WTC11 (cell line): ENCODE results near the gene KIRREL3. TPM values are rescaled to one million over a fixed set of nuclear protein-coding genes. Genes with fewer than 3 reads are reported as not detected.

ENCODE experiments used
- ATAC-seq: fragments of 200-7000 bp; cut with Tn5 transposase; 2 replicates; pipeline ENCODE4 v1.10.0; 2021; ENCODE audit warnings: mild to moderate bottlenecking, moderate library complexity
- CTCF ChIA-PET: fragments of 300-600 bp; sonication (Branson Sonifier 250); formaldehyde crosslinking; loops from one replicate; lab custom pipeline; 2021; ENCODE audit warnings: antibody characterized with exemption; lab: Charles Lee
- POLR2A ChIA-PET: fragments of 350-600 bp; sonication (Branson Sonifier 250); formaldehyde crosslinking; loops from one replicate; lab custom pipeline; 2021; ENCODE audit warnings: antibody characterized with exemption; lab: Charles Lee
- DNase-seq: peaks from one replicate; pipeline ENCODE4 v3.0.0; 2021; ENCODE audit warnings: low spot score
- H3K27ac Mint-ChIP-seq: 2 replicates; pipeline ENCODE4 v1.8.0; 2021; ENCODE audit warnings: mixed read lengths
- H3K27me3 Mint-ChIP-seq: 2 replicates; pipeline ENCODE4 v1.8.0; 2021; ENCODE audit warnings: low read depth, mild to moderate bottlenecking, moderate library complexity, mixed read lengths
- H3K36me3 Mint-ChIP-seq: 2 replicates; pipeline ENCODE4 v1.8.0; 2021; ENCODE audit warnings: mixed read lengths
- H3K4me1 Mint-ChIP-seq: 2 replicates; pipeline ENCODE4 v1.8.0; 2022; ENCODE audit warnings: mixed read lengths
- H3K4me3 Mint-ChIP-seq: 2 replicates; pipeline ENCODE4 v1.8.0; 2021; ENCODE audit warnings: mild to moderate bottlenecking, moderate library complexity, mixed read lengths
- H3K9me3 Mint-ChIP-seq: 2 replicates; pipeline ENCODE4 v1.8.0; 2021; ENCODE audit warnings: mixed read lengths
- ATF3 ChIP-seq: sonication (generic); formaldehyde crosslinking; conservative IDR thresholded peaks from 2 replicates; pipeline ENCODE4 v1.8.1; 2022; ENCODE audit warnings: mild to moderate bottlenecking, missing genetic modification reagents
- ATF6 ChIP-seq: sonication (generic); formaldehyde crosslinking; IDR thresholded peaks from 2 replicates; pipeline ENCODE4 v1.8.1; 2023; ENCODE audit warnings: mild to moderate bottlenecking, missing genetic modification reagents
- CDX4 ChIP-seq: fragments of 250-450 bp; sonication (Bioruptor Pico); IDR thresholded peaks from 2 replicates; pipeline ENCODE4 v1.9.0; 2021; ENCODE audit warnings: moderate library complexity, mild to moderate bottlenecking, inconsistent platforms, borderline replicate concordance
- E2F1 ChIP-seq: sonication (generic); formaldehyde crosslinking; IDR thresholded peaks from 2 replicates; pipeline ENCODE4 v1.8.0; 2022; ENCODE audit warnings: mild to moderate bottlenecking, missing genetic modification reagents
- E2F4 ChIP-seq: sonication (generic); formaldehyde crosslinking; IDR thresholded peaks from 2 replicates; pipeline ENCODE4 v1.8.1; 2022; ENCODE audit warnings: low read depth, mild to moderate bottlenecking, moderate library complexity, missing genetic modification reagents, borderline replicate concordance
- EMX1 ChIP-seq: fragments of 250-450 bp; sonication (Bioruptor Pico); IDR thresholded peaks from 2 replicates; pipeline ENCODE4 v1.8.0; 2021; ENCODE audit warnings: mild to moderate bottlenecking
- ESRRA ChIP-seq: sonication (generic); formaldehyde crosslinking; IDR thresholded peaks from 2 replicates; pipeline ENCODE4 v1.8.1; 2022; ENCODE audit warnings: mild to moderate bottlenecking, missing genetic modification reagents, borderline replicate concordance
- FOXP1 ChIP-seq: sonication (generic); formaldehyde crosslinking; IDR thresholded peaks from 2 replicates; pipeline ENCODE4 v1.8.0; 2022; ENCODE audit warnings: missing genetic modification reagents, mild to moderate bottlenecking, moderate library complexity, borderline replicate concordance
- GRHL2 ChIP-seq: fragments of 250-450 bp; sonication (Bioruptor Pico); IDR thresholded peaks from 2 replicates; pipeline ENCODE4 v1.8.0; 2022; ENCODE audit warnings: mild to moderate bottlenecking, moderate library complexity; ENCODE audit not compliant: insufficient replicate concordance, severe bottlenecking
- GTF2I ChIP-seq: fragments of 250-450 bp; sonication (Bioruptor Pico); conservative IDR thresholded peaks from 2 replicates; pipeline ENCODE4 v1.4.0; 2021; ENCODE audit warnings: mild to moderate bottlenecking
- HMGXB4 ChIP-seq: sonication (generic); formaldehyde crosslinking; IDR thresholded peaks from 2 replicates; pipeline ENCODE4 v1.8.1; 2023; ENCODE audit warnings: mild to moderate bottlenecking, moderate library complexity, missing genetic modification reagents
- IRF2 ChIP-seq: sonication (generic); formaldehyde crosslinking; IDR thresholded peaks from 2 replicates; pipeline ENCODE4 v1.8.0; 2022; ENCODE audit warnings: low read depth, missing genetic modification reagents, borderline replicate concordance
- MLX ChIP-seq: sonication (generic); formaldehyde crosslinking; IDR thresholded peaks from 2 replicates; pipeline ENCODE4 v1.8.1; 2023; ENCODE audit warnings: mild to moderate bottlenecking, missing genetic modification reagents, moderate library complexity
- NR2C2 ChIP-seq: sonication (generic); formaldehyde crosslinking; IDR thresholded peaks from 2 replicates; pipeline ENCODE4 v1.8.0; 2022; ENCODE audit warnings: mild to moderate bottlenecking, missing genetic modification reagents
- SMAD4 ChIP-seq: sonication (generic); formaldehyde crosslinking; IDR thresholded peaks from 2 replicates; pipeline ENCODE4 v1.8.0; 2022; ENCODE audit warnings: mild to moderate bottlenecking, missing genetic modification reagents
- SP1 ChIP-seq: sonication (generic); formaldehyde crosslinking; conservative IDR thresholded peaks from 2 replicates; pipeline ENCODE4 v1.8.1; 2022; ENCODE audit warnings: missing genetic modification reagents
- TEAD4 ChIP-seq: sonication (generic); formaldehyde crosslinking; IDR thresholded peaks from 2 replicates; pipeline ENCODE4 v1.8.0; 2022; ENCODE audit warnings: mild to moderate bottlenecking, missing genetic modification reagents
- USF2 ChIP-seq: sonication (generic); formaldehyde crosslinking; IDR thresholded peaks from 2 replicates; pipeline ENCODE4 v1.8.1; 2023; ENCODE audit warnings: mild to moderate bottlenecking, missing genetic modification reagents, moderate library complexity
- ZNF263 ChIP-seq: sonication (generic); formaldehyde crosslinking; IDR thresholded peaks from 2 replicates; pipeline ENCODE4 v1.8.1; 2022; ENCODE audit warnings: low read depth, mild to moderate bottlenecking, moderate library complexity, missing genetic modification reagents
- ZNF512 ChIP-seq: sonication (generic); formaldehyde crosslinking; IDR thresholded peaks from 2 replicates; pipeline ENCODE4 v1.8.1; 2022; ENCODE audit warnings: missing genetic modification reagents, borderline replicate concordance
- total RNA-seq: library from RNA; stranded (reverse); gene quantifications from 3 replicates; pipeline ENCODE4 v1.2.3, GENCODE V29; 2021

The KIRREL3 gene
- total RNA-seq, 1 experiment from 2014 or later = 0.59 TPM

- DNase-seq (no peak), ATAC-seq (no peak)
- H3K27ac Mint-ChIP-seq = no peak overlapping the region
- TF ChIP-seq EMX1 (CRISPR knock-in tag) (no peak), E2F4 (no peak), SMAD4 (CRISPR knock-in tag) (no peak), HMGXB4 (CRISPR knock-in tag) (no peak), FOXP1 (CRISPR knock-in tag) (no peak)
- no peak overlapping the region for H3K4me3 Mint-ChIP-seq
- CTCF ChIA-PET = interaction anchor here (2.2 kb wide), 1 partner anchor 18 kb away, joined by 5 read pairs; no protein-coding TSS in a partner anchor
- H3K36me3 Mint-ChIP-seq = no peaks in the 10 kb centered on the region
- H3K27me3 Mint-ChIP-seq = no peaks in the 10 kb centered on the region; the same call in 1 of the 2 replicates
- POLR2A ChIA-PET = no interaction called here
- H3K4me1 Mint-ChIP-seq = peaks cover 12% of the 10 kb centered on the region
- no peaks in the 10 kb centered on the region for H3K9me3 Mint-ChIP-seq
These were observed 376.1 kb downstream of the KIRREL3 start for GRCh38 chr11:126624506-126624905.

- H3K9me3 Mint-ChIP-seq = peaks cover 6% of the 10 kb centered on the region; the same call in 1 of the 2 replicates
- POLR2A ChIA-PET = no interaction called here
- no peaks in the 10 kb centered on the region for H3K36me3 Mint-ChIP-seq
- TF ChIP-seq E2F1 (CRISPR knock-in tag) (no peak), GTF2I (CRISPR knock-in tag) (no peak), IRF2 (CRISPR knock-in tag) (no peak), GRHL2 (CRISPR knock-in tag) (no peak), ZNF263 (CRISPR knock-in tag) (no peak), ATF3 (CRISPR knock-in tag) (no peak)
- no peak overlapping the region for H3K27ac Mint-ChIP-seq
- CTCF ChIA-PET = no interaction called here
- H3K4me3 Mint-ChIP-seq = no peak overlapping the region
- no peak for DNase-seq
- peaks cover 4% of the 10 kb centered on the region; the same call in 1 of the 2 replicates for H3K27me3 Mint-ChIP-seq
- no peak for ATAC-seq
- 0 out of 2 replicates have a peak, but pooled peaks cover 2% of the 10 kb centered on the region for H3K4me1 Mint-ChIP-seq
These were observed 381.1 kb downstream of the KIRREL3 start for GRCh38 chr11:126619516-126619915.

- Mint-ChIP-seq H3K4me1 (0 out of 2 replicates have a peak, but pooled peaks cover 2% of the 10 kb centered on the region), H3K9me3 (peaks cover 19% of the 10 kb centered on the region), H3K4me3 (no peak overlapping the region), H3K27me3 (peaks cover 11% of the 10 kb centered on the region), H3K27ac (no peak overlapping the region), H3K36me3 (peaks cover 7% of the 10 kb centered on the region)
- DNase-seq = no peak
- CTCF ChIA-PET = no interaction called here
- POLR2A ChIA-PET = no interaction called here
- ATAC-seq = no peak
- TF ChIP-seq CDX4 (CRISPR knock-in tag) = no peak
- no peak for TF ChIP-seq NR2C2 (CRISPR knock-in tag)
- TF ChIP-seq ATF3 (CRISPR knock-in tag) = no peak
- TF ChIP-seq SP1 = no peak
- TF ChIP-seq MLX (CRISPR knock-in tag) = no peak
- TF ChIP-seq EMX1 (CRISPR knock-in tag) = no peak
- TF ChIP-seq ESRRA (CRISPR knock-in tag) = no peak
- no peak for TF ChIP-seq TEAD4 (CRISPR knock-in tag)
- no peak for TF ChIP-seq GTF2I (CRISPR knock-in tag)
- no peak for TF ChIP-seq USF2 (CRISPR knock-in tag)
- TF ChIP-seq ATF6 (CRISPR knock-in tag) = no peak
- no peak for TF ChIP-seq ZNF512 (CRISPR knock-in tag)
These were observed 384.7 kb downstream of the KIRREL3 start for GRCh38 chr11:126615845-126616244.
